Activated CD4-positive, alpha-beta T cell treated with anti-CD3 and anti-CD28 coated beads, Interleukin-2, amount 10 ng/mL, durations not matched to agents 24 days and 14 days (primary cell): Measurements from ENCODE around the gene APBB3. TPM values are rescaled to one million over a fixed set of nuclear protein-coding genes. Genes with fewer than 3 reads are reported as not detected.
"Not testable (repeated sequence)": the region's sequence is repeated elsewhere in the genome, so short reads cannot be mapped to it uniquely, and the experiment has no call there.

ENCODE experiments used
- DNase-seq: peaks from one replicate; pipeline ENCODE4 v3.0.0; 2022
- H3K27ac Mint-ChIP-seq: one replicate; pipeline ENCODE4 v1.8.0; 2022; ENCODE audit warnings: mild to moderate bottlenecking, mixed read lengths
- H3K27me3 Mint-ChIP-seq: one replicate; pipeline ENCODE4 v1.8.0; 2022; ENCODE audit warnings: mixed read lengths
- H3K36me3 Mint-ChIP-seq: one replicate; pipeline ENCODE4 v1.8.0; 2022; ENCODE audit warnings: low read depth, mild to moderate bottlenecking, mixed read lengths
- H3K4me1 Mint-ChIP-seq: one replicate; pipeline ENCODE4 v1.8.0; 2021; ENCODE audit warnings: mixed read lengths
- H3K4me3 Mint-ChIP-seq: one replicate; pipeline ENCODE4 v1.8.0; 2022; ENCODE audit warnings: mild to moderate bottlenecking, moderate library complexity, mixed read lengths
- H3K9me3 Mint-ChIP-seq: one replicate; pipeline ENCODE4 v1.8.0; 2021; ENCODE audit warnings: mixed read lengths
- intact Hi-C: fragments of 100-400 bp; cut with micrococcal nuclease; formaldehyde crosslinking; loops from one replicate; pipeline ENCODE4 v1.15.1; 2023
- total RNA-seq: library from RNA; stranded (reverse); gene quantifications from 2 replicates; pipeline ENCODE4 v1.2.3, GENCODE V29; 2022

Gene APBB3, protein sequence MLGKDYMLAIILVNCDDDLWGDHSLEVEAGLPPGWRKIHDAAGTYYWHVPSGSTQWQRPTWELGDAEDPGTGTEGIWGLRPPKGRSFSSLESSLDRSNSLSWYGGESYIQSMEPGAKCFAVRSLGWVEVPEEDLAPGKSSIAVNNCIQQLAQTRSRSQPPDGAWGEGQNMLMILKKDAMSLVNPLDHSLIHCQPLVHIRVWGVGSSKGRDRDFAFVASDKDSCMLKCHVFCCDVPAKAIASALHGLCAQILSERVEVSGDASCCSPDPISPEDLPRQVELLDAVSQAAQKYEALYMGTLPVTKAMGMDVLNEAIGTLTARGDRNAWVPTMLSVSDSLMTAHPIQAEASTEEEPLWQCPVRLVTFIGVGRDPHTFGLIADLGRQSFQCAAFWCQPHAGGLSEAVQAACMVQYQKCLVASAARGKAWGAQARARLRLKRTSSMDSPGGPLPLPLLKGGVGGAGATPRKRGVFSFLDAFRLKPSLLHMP
- 16.5 and 17.8 TPM in 2 replicates for total RNA-seq

DNA sequence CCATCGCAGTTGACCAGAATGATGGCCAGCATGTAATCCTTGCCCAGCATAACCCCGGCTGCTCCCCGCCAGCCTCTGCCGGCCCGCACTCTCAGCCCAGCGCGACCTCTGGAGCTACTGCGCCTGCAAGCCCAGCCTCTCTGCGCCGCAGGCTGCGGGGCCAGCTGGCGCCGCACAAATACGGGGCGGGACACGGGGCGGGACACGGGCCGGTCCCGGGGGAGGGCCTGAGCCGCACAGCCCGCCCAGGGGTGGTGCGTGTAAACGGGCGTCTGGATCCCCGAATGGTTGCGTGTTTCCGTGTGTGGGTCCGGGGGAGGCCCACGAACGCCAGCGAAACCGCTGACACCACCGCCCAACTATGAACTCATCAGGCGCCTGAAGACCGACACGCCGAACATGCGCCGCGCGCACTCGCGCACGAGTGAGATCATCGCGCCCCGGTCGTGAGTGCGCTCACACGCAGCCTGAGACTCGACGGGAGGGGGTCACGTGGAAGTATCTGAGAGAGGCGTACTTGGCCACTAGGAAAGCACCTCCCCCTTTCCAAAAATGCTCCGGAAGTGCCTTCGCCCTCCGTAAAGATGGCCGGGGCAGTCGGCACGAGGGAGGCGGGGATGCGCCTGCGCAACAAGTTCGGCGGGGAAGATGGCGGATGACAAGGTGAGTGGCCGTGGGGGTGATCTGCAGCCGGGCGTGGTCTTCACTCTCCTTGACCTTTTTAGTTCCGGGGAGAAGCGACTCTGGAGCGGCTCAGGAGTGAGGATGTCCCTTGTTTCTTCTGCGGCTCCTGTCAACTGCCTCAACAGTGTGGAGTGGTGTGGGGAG, at the start of gene APBB3, which contains the start of gene SLC35A4:
TSS of gene APBB3 (minus strand) at position 403 of the 828 bp plus-strand sequence. CDS start at position 50, 353 bp downstream.
TSS of gene SLC35A4 (plus strand) at position 633 of the 828 bp plus-strand sequence. CDS start 2,342 bp downstream, outside the sequence.
- H3K4me1 Mint-ChIP-seq, result peaks cover 53% of the 10 kb centered on the region
- intact Hi-C loops, result loop anchor here (1.0 to 2.0 kb wide), 8 partner anchors 10 to 163 kb away; partner anchors contain the start of genes ANKHD1, EIF4EBP3, IK and NDUFA2
- peak within 1 kb of the TSS; percentile 95 for H3K27ac Mint-ChIP-seq
- peak within 1 kb of the TSS; percentile 93 for H3K4me3 Mint-ChIP-seq
- no peaks in the 10 kb centered on the region for H3K9me3 Mint-ChIP-seq
- peaks cover 37% of the 10 kb centered on the region for H3K36me3 Mint-ChIP-seq
- DNase-seq, result peak; percentile 99
- no peaks in the 10 kb centered on the region for H3K27me3 Mint-ChIP-seq

DNA sequence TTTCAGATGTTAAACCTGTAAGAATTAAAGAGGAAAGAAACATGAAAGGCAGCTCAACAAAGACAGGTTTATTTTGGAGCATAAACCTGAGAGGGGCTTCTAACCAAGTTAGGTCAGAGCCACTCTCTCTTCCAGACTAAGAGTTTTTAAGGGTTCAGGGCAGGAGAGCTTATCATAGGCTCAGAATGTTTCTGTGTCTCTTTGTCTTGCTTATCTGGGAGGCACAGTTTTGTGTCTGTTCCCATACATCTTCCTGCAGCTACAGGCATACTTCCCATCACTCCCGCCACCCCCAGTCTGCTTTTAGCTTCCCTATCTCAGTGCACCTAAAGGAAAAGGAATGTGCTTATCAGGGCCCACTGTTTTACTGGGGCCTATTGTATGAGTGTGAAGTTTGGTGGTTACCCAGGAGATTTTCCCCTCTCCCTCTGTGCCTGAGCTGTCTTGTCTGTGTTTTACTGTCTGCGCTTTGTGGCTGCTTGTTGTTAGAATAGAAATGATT, 46.7 kb upstream of the APBB3 start:
- H3K27ac Mint-ChIP-seq, result no peak overlapping the region
- DNase-seq, result no peak
- no peaks in the 10 kb centered on the region for H3K9me3 Mint-ChIP-seq
- H3K36me3 Mint-ChIP-seq, result no peaks in the 10 kb centered on the region
- intact Hi-C loops, result no loop called here
- H3K27me3 Mint-ChIP-seq, result peaks cover 3% of the 10 kb centered on the region
- H3K4me3 Mint-ChIP-seq, result no peak overlapping the region
- peaks cover 7% of the 10 kb centered on the region for H3K4me1 Mint-ChIP-seq

DNA sequence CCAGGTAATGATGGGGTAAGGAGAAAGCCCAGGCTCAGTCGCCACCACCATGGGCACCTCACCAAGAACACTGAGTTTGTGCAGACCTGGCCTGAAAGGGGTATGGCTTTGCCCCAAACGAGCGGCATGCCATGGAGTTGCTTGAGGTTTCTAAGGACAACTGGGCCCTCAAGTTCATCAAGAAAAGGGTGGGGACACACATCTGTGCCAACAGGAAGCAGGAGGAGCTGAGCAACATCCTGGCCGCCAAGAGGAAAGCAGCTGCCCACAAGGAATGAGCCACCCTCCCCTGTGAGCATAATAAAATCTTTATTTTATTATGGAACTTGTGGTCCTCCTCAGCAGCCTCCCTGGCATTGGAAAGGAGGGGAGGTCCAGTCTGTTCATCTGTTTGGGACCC, 44.7 kb upstream of the APBB3 start:
- no peak overlapping the region for H3K4me3 Mint-ChIP-seq
- DNase-seq, result no peak
- H3K4me1 Mint-ChIP-seq, result peaks cover 7% of the 10 kb centered on the region
- intact Hi-C loops, result no loop called here
- H3K27me3 Mint-ChIP-seq, result peaks cover 5% of the 10 kb centered on the region
- no peak overlapping the region for H3K27ac Mint-ChIP-seq
- no peaks in the 10 kb centered on the region for H3K36me3 Mint-ChIP-seq
- H3K9me3 Mint-ChIP-seq, result no peaks in the 10 kb centered on the region

DNA sequence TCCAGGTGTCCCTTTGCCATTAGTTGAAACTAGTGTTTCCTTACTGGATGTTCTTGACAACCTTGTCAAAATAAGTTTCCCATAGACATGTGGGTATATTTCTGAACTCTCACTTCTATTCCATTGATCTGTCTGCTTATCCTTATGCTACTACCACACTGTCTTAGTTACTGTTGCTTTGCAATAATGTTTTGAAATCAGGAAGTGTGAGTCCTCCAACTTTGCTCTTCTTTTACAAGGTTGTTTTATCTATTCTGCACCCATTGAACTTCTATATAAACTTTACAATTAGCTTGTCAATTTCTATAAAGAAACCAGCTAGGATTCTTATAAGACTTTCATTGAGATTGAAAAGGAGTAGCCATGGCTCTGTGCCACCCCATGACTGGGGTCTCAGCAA, 44.3 kb upstream of the APBB3 start:
- H3K36me3 Mint-ChIP-seq, result no peaks in the 10 kb centered on the region
- no peak overlapping the region for H3K4me3 Mint-ChIP-seq
- intact Hi-C loops, result no loop called here
- H3K27me3 Mint-ChIP-seq, result peaks cover 5% of the 10 kb centered on the region
- H3K9me3 Mint-ChIP-seq, result no peaks in the 10 kb centered on the region
- no peak for DNase-seq
- peaks cover 7% of the 10 kb centered on the region for H3K4me1 Mint-ChIP-seq
- H3K27ac Mint-ChIP-seq, result no peak overlapping the region

DNA sequence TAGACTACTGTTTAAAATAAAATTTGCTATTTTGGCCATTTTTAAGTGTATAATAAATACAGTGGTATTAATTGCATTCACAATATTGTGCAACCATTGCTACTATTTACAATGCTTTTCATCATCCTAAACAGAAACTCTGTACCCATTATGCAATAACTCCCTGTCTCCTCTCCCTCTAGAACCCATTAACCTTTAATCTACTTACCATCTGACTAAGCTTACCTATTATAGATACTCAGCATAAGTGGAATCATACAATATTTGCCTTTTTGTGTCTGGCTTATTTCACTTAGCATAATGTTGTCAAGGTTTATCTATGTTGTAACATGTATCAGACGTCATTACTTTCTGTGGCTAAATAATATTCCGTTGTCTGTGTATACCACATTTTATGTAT, 42.6 kb upstream of the APBB3 start:
- Mint-ChIP-seq H3K27ac (no peak overlapping the region), H3K4me3 (no peak overlapping the region), H3K9me3 (no peaks in the 10 kb centered on the region), H3K27me3 (peaks cover 5% of the 10 kb centered on the region), H3K36me3 (no peaks in the 10 kb centered on the region), H3K4me1 (peaks cover 7% of the 10 kb centered on the region)
- DNase-seq, result no peak
- intact Hi-C loops, result no loop called here

DNA sequence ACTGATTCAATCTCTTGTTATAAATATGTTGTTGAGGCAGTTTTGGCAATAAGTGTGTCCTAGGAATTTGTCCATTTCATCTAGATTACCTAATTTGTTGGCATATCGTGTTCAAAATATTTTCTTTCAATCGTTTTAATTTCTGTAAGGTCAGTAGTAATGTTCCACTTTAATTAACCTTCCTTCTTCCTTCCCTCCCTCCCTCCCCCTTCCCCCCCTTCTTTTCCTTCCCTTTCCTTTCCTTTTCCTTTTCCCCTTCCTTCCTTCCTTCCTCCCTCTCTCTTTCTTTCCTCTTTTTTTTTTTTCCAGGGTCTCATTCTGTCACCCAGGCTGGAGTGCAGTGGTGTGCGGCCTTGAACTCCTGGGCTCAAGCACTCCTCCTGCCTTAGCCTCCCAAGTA, 41.5 kb upstream of the APBB3 start:
- Mint-ChIP-seq H3K4me1 (no peaks in the 10 kb centered on the region), H3K27ac (no peak overlapping the region), H3K9me3 (no peaks in the 10 kb centered on the region), H3K4me3 (no peak overlapping the region), H3K36me3 (no peaks in the 10 kb centered on the region), H3K27me3 (peaks cover 7% of the 10 kb centered on the region)
- no peak for DNase-seq
- intact Hi-C loops, result no loop called here

DNA sequence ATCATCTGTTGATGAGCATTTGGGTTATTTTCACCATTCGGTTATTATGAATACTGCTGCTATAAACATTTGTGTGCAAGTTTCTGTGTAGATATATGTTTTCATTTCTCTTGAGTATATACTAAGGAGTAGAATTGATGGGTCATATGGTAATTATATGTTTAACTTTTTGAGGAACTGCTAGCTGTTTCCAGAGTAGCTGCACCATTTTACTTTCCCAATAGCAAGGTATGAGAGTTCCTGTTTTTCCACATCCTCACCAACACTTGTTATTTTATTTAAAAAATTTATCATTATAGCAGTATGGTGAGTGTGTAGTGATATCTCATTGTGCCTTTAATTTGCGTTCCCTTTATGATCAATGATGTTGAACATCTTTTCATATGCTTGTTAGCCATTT, 39.3 kb upstream of the APBB3 start:
- Mint-ChIP-seq H3K27me3 (peaks cover 11% of the 10 kb centered on the region), H3K4me3 (no peak overlapping the region), H3K4me1 (no peaks in the 10 kb centered on the region), H3K27ac (no peak overlapping the region), H3K36me3 (no peaks in the 10 kb centered on the region), H3K9me3 (no peaks in the 10 kb centered on the region)
- intact Hi-C loops, result no loop called here
- no peak for DNase-seq

DNA sequence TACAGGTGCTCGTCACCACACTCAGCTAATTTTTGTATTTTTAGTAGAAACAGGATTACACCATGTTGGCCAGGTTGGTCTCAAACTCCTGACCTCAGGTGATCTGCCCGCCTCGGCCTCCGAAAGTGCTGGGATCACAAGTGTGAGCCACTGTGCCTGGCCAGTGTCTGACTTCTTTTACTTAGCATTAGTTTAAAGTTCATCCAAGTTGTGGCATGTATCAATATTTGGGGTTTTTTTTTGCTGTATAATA, 39.0 kb upstream of the APBB3 start:
- H3K27ac Mint-ChIP-seq, H3K4me1 Mint-ChIP-seq, intact Hi-C loops, H3K36me3 Mint-ChIP-seq, H3K9me3 Mint-ChIP-seq, H3K4me3 Mint-ChIP-seq, DNase-seq: not testable (repeated sequence)
- peaks cover 11% of the 10 kb centered on the region for H3K27me3 Mint-ChIP-seq

DNA sequence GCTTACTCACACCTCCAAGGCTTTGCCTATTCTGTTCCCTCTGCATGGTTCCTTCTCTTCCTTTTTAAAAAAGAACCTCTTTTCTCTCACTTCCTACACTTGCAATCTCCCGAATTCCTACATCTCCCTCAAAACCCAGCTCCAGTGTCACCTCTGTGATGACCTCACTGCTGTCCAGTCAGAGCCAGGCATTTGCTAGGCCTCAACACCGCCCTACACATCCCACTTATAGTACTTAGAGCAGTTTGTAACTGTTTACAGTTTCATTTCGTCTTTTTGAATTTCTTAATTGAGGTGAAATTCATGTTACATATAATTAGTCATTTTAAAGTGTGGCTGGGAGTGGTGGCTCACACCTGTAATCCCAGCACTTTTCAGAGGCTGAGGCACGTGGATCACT, 37.7 kb upstream of the APBB3 start:
- Mint-ChIP-seq H3K9me3 (no peaks in the 10 kb centered on the region), H3K4me1 (no peaks in the 10 kb centered on the region), H3K27me3 (peaks cover 14% of the 10 kb centered on the region), H3K4me3 (no peak overlapping the region), H3K36me3 (no peaks in the 10 kb centered on the region), H3K27ac (no peak overlapping the region)
- no peak for DNase-seq
- intact Hi-C loops, result no loop called here

DNA sequence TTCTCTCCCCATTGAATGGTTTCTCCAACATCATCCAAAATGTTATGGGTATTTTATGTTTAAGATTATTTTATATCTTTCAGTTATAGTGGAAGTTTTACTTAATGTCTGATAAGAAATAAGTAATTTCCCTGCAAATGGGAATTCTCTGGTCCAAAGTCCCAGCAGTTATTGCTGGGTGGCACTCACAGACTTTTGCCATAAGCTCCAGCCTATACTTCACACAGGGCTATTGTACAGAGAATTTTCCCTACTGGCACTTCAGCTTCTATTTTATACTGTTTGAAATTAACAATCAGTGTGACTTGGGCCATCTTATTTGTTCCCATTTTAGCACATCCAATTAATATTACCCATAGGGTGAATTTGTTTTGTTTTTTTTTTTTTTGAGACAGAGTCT, 35.7 kb upstream of the APBB3 start:
- intact Hi-C loops, result no loop called here
- Mint-ChIP-seq H3K4me1 (no peaks in the 10 kb centered on the region), H3K9me3 (no peaks in the 10 kb centered on the region)

DNA sequence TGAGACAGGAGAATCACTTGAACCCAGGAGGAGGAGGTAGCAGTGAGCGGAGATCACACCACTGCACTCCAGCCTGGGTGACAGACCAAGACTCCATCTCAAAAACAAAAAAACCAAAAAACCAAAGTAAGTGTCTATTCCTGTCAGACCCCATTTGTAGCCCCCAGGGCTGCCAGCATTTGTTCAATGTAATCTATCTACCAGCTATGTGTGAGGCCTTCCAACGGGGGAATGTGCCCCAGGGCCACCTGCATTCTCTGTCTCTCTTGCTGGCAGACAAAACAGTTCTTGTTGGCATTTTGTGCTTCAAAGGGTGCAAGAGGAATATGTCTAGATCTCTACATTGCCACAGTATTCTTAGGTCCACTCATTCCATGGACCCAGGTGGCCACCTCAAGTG, 34.4 kb upstream of the APBB3 start:
- H3K9me3 Mint-ChIP-seq, result no peaks in the 10 kb centered on the region
- H3K4me3 Mint-ChIP-seq, result no peak overlapping the region
- H3K27ac Mint-ChIP-seq, result no peak overlapping the region
- no peak for DNase-seq
- no peaks in the 10 kb centered on the region for H3K36me3 Mint-ChIP-seq
- no peaks in the 10 kb centered on the region for H3K4me1 Mint-ChIP-seq
- intact Hi-C loops, result no loop called here
- H3K27me3 Mint-ChIP-seq, result peaks cover 13% of the 10 kb centered on the region

More for the DNA sequence above, 35.7 kb upstream of the APBB3 start:
- no peak overlapping the region for H3K4me3 Mint-ChIP-seq
- DNase-seq, result no peak
- H3K27ac Mint-ChIP-seq, result no peak overlapping the region
- no peaks in the 10 kb centered on the region for H3K36me3 Mint-ChIP-seq
- peaks cover 16% of the 10 kb centered on the region for H3K27me3 Mint-ChIP-seq

DNA sequence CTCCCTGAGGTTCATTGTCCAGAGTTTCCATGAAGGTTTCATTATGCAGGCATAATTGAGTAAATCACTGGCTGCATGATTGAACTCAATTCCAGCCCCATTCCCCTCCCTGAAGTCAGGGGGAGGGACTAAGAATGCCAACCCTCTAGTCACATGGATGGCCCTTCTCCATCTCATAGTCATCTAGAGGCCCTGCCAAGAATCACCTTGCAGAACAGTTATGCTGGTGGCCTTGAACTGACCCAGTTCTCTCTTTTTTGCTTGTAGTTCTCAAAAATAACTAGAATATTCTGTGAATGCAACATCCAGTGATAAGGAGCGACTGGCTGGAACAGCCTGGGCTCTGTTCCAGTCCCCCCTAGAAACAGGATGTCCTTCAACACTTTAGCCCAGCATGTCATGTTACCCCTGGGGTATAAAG, 31.9 kb upstream of the APBB3 start:
- no peaks in the 10 kb centered on the region for H3K36me3 Mint-ChIP-seq
- no peak for DNase-seq
- peaks cover 12% of the 10 kb centered on the region for H3K27me3 Mint-ChIP-seq
- no peaks in the 10 kb centered on the region for H3K9me3 Mint-ChIP-seq
- H3K4me3 Mint-ChIP-seq, result no peak overlapping the region
- no peaks in the 10 kb centered on the region for H3K4me1 Mint-ChIP-seq
- no peak overlapping the region for H3K27ac Mint-ChIP-seq
- intact Hi-C loops, result no loop called here

DNA sequence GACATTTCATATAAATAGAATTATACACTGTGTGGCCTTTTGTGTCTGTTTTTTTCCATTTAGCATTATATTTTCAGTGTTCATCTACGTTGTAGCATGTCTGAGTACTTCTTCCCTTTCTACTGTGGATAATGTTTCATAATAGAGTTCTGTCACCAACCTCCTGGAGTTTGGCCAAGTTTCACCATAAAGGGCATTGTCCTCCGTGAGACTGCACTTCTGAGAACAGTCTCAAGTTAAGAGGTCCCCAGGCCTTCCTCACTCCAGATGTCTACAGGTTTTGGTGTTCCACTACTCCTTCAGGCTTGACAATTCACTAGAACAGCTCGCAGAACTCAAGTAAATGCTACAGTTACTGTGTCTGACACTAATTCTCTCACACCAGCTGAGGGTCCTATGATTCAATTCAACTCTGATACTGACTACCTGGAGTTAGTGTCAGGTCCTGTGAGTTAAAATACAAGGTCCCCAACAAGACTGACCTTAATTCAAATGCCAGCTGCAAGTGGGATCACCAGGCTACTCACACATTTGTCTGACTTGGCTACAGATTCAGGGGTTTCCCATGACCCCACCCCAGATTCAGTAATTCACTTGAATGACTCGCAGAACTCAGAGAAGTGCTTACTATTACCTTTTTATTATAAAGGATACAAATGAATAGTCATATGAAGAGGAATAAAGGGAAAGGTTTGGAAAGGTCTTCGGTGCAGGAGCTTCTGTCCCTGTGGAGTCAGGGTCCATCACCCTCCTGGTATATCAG, 31.3 kb upstream of the APBB3 start:
- intact Hi-C loops, result no loop called here
- H3K27ac Mint-ChIP-seq, result no peak overlapping the region
- no peaks in the 10 kb centered on the region for H3K4me1 Mint-ChIP-seq
- DNase-seq, result no peak
- H3K27me3 Mint-ChIP-seq, result peaks cover 12% of the 10 kb centered on the region
- no peak overlapping the region for H3K4me3 Mint-ChIP-seq
- H3K36me3 Mint-ChIP-seq, result no peaks in the 10 kb centered on the region
- H3K9me3 Mint-ChIP-seq, result no peaks in the 10 kb centered on the region
